GM19455 (cell line): ENCODE measurements around the gene CEP19.
A peak's percentile ranks its signal among the peaks of the same experiment; 100 is the strongest.
"Not testable (repeated sequence)": the region's sequence is repeated elsewhere in the genome, so short reads cannot be mapped to it uniquely, and the experiment has no call there.

Experiments used
- ATAC-seq: cut with Tn5 transposase; IDR thresholded peaks from one replicate; pipeline ENCODE4 v1.9.1; 2021; ENCODE audit not compliant: unreplicated experiment

Gene CEP19, protein sequence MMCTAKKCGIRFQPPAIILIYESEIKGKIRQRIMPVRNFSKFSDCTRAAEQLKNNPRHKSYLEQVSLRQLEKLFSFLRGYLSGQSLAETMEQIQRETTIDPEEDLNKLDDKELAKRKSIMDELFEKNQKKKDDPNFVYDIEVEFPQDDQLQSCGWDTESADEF

DNA sequence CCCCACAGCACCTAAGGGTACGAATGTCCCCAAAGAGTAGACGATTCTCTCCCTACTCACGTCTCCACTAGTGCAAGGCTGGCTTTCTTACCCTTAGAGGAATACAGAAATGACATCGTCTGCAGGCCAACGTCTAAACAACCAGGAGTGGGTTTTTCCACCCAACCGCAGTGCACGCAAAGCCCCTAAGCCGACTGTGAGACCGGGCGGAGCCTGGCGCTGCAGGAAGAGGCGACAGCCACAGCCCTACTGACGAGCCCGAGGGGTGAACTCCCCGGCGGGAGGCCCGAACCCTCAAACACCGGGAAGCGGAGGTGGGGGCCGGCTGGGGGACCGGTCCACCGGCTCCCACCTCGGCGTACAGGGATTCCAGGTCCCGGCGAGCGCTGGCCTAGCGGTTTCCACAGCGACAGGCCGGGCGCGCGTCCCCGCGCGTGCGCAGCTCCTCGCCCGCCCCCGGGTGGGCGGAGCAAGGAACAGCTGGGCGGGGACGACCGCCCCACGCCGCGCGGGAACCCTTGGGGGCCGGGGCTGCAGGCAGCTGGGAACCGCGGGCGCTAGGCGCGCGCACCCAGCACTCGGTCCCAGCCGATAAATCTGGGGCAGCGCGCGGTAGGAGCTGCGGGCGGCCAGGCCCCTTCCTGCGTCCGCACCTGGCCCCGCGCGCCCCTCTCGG, at the start of gene CEP19, which contains the start of gene PIGX:
CEP19 (minus strand) TSS at position 413 of the 676 bp plus-strand sequence. CDS start 3,593 bp downstream, outside the sequence.
PIGX (plus strand) TSS at position 540 of the 676 bp plus-strand sequence.
- ATAC-seq = peak; percentile 79

DNA sequence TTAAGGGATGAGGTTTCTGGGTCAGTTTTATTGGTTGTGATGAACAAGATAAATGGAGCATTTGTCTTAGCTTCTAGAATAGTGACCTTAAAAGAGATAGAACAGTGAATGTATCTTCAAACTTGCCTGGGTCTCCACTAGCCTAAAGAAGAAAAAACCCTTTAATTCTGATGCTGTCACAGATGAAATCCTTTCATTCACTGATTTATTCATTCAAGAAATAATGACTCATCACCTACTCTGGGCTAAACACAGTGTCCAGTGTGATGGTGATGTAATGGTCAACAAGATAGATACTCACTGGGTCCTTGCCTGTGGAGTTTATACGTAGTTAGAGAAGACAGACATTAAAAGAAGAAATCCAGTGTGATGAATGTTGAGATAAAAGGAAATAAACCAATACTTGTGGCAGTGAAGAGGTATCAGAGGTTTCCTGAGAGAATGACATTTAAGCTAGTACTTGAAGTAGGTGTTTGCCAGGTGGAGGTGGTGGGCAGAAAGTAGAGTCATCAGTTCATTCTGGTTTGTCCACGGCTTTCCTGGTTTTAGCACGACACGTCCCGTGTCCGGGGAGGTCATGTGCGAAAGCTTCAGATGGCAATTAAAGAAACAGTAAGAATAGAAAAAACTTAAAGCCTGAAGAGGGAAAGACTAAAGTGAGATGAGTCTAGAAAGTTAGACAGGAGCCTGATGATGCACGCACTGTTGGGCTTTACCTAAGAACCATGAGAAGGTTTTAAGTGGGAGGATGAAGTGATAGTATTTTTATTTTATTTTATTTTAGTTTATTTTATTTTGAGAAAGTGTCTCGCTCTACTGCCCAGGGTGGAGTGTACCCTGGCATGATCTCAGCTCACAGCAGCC, 46.1 kb upstream of the CEP19 start:
- no peak for ATAC-seq

DNA sequence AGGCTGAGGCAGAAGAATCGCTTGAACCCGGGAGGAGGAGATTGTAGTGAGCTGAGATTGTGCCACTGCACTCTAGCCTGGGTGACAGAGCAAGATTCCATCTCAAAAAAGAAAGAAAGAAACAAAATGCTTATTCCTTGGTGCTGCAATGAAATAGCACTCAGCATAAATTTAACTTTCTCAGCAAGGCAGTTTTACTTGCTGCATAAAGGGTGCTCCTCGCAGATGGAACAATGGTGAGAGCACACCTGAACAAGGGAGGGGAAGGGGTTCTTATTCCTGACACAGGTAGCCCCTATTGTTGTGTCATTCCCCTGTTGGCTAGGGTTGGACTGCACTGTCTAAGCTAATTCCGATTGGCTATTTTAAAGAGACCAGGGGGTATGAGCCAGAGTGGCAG, 44.7 kb upstream of the CEP19 start:
- ATAC-seq = no peak

DNA sequence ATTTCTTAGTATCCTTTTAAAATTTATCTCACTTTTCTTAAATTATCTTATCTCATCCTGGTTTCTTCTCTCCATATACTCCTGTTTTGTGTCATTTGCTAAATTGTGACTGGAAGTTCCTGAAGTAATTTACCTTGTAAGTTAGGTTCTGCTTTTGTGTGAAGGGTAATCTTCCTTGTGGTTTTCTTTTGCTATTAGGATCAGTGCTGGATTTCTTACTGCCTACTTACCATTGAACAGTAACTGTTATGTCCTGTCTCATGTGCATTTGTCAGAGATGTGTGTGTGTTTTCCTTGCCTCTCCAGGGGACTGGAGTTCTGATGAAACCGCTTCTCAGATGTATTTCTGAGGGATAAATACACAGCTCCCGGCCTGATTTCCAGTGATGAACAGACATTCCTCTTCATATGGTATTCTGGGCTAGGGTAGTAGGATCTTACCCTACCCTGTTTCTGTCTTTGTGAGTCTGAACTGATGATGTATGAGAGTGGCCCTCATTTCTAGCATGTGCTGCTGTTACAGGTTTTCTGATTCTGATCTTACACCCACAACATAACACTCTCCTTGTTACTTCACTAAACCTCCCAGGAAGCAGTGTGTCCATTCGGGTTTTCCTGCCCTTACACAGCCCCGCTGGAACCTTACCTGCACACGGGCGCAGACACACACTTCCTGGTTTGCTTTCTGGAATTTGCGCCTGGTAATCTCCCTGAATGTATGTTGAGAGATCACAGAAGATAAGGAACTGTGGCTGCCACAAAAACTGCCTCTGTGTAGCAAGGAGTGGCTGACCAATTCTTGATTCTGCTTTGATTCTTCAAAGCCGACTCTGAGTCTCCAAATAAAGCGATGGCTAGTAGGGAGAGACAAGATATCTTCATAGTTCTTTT, 42.3 kb upstream of the CEP19 start:
- no peak for ATAC-seq

DNA sequence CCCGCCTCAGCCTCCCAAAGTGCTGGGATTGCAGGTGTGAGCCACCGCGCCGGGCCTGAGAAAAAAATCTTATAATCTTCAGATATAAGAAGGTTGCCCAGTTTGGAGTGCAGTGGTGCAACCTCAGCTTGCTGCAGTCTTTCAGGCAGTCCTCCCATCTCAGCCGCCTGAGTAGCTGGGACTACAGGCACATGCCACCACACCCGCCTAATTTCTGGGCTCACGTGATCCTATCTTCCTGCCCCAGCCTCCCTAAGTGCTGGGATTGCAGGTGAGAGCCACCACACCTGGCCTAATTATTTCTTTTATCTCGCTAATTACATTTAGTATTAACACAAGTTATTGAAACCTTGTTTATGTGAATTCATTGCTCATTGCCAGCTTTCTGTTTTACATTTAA, 41.2 kb upstream of the CEP19 start:
- no peak for ATAC-seq

DNA sequence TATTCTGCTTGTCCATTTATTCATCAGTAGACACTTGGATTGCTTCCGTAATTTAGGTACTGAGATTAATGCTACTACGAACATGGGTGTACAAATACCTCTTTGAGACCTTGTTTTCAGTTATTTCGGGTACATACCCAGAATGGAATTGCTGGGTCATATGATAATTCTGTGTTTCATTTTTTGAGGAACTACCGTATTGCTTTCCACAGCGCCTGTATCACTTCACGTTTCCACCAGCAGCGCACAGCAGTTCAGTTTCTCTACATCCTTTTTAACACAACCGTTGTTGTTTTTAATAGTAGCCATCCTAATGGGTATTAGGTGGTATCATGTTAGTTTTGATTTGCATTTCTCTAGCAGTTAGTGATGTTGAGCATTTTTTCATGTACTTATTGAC, 37.1 kb upstream of the CEP19 start:
- ATAC-seq = no peak

DNA sequence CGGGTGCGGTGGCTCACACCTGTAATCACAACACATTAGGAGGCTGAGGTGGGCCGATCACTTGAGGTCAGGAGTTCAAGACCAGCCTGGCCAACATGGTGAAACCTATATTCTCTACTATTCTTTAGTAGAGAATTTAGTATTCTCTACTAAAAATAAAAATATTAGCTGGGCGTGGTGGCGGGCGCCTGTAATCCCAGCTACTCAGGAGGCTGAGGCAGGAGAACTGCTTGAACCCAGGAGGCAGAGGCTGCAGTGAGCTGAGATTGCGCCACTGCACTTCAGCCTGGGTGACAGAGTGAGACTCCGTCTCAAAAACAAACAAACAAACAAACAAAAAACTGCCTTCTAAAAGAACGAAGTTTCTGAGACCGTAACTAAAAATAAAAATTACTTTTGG, 31.5 kb upstream of the CEP19 start:
- not testable (repeated sequence) for ATAC-seq

DNA sequence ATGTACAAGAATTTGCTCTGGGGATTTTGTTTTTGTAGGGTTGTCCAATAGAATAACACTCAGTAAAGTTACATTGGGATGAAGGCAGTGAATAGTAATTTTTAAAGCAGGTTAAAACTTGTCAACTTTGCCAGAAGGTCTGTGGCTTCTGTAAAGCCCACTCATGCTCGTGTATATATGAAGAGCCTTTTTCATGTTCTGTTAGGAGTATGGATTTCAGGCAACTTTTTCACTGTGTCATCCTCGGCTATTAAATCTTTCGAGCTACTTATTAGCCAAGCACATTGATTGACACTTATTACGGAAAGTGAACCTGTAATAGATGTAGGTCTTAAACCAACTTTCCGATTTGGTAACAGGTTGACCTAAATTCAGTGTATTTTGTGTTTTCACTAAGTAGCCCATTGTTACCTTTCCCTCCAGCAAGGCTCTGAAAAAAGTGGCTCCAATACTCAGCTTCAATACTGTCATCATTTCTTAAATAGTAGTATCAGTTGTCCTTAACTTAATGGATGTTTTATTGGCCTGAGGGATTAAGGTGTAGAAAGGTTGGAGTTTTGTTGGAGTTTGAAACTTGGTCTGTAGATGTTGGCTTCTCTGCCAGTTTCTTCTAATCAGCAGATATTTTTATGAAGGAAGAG, 29.3 kb upstream of the CEP19 start:
- no peak for ATAC-seq

DNA sequence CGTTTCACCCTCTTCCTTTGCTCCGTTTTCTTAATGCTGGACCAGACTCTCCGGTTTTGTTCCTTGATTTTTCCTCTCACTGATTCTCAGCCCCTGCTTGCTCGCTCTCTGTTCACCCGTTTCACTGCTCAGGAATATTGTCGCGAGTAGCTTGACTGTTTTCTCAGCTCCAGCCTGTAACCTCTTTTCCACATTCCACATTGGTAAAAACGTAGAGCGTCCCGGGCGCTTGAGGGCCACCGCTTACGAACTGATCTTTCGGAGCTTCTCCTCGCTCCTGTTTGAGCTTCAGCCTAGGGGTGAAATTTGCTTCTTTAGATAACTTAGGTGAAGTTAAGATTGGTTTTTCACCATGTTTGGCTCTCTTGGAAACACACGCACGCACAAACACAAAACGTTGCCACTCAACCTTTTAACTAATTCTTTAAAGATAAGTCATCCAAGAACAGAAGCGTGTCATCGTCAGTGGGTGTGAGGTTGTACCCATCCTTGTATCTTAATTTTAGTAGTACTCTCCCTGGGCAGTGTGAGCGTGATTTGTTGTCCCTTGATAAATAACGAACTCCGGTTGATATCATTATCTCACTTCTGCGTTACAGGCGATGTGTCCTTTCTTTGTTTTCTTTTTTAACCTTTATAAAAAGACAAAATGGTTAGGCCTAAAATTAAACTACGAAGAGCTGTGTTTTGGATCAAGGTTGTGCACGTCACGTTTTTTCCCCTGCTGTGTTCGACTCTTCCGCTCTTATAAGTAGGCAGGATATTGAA, 28.6 kb upstream of the CEP19 start:
- ATAC-seq = peak; percentile 11

DNA sequence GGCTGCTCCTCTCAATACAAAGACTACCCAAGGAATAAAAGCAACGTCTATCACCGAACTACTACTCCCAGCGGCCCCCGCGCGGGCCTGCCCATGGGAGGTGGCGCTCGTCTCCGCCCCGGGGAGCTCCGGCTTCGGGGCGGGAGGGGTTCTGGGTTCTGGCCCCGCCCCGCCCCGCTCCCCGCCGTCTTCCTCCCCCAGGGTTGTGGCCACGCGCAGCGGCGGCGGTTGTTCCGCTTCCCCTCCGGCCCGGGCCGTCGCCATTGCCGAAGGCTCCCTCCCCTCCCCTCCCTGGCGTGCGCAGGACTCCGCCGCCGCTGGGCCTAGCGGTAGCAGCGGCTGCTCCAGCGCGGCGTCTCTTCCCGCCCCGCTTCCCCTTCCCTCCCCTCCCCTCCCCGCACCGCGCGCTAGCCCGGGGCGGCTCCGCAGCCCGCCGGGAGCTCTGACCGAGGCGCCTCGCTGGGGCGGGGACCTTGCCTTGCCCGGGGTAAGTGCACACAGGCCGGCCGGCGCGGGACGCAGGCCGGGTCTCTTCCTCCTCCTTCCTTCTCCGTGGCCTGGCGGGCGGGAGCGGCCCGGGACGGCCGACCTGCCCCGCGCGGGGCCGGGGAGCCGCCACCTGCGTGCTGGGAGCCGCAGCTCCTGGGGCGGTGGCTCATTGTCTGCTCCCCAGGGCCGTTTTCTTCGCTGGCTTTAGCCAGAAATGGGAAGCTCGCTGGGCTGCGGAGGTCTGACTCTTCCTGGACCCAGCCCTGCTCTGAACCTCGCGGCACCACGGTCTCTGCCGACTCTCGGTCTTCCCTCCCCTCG, 27.8 kb upstream of the CEP19 start, which contains the start of gene PAK2:
PAK2 (plus strand) TSS at position 187 of the 810 bp plus-strand sequence. CDS start 42,790 bp downstream, outside the sequence.
- peak; percentile 84 for ATAC-seq

DNA sequence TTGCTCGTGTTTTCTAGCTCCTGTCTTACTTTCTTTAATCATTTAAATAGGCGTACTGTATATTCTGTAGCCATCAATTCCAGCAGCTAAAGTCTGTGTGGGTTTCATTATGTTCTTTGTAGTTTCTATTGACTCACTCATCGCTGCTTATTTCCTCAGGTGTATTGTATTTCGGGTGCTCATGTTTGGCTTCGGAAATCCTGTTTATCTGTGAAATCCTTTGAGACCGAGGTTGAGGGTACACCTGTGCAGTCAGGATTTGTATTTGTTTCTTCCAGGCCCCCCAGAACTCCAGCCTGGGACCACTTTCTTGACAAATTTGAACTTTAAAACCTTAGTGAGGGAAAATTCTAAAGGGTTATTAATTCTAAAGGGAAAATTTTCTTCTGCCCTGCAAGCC, 25.6 kb upstream of the CEP19 start:
- ATAC-seq = no peak

DNA sequence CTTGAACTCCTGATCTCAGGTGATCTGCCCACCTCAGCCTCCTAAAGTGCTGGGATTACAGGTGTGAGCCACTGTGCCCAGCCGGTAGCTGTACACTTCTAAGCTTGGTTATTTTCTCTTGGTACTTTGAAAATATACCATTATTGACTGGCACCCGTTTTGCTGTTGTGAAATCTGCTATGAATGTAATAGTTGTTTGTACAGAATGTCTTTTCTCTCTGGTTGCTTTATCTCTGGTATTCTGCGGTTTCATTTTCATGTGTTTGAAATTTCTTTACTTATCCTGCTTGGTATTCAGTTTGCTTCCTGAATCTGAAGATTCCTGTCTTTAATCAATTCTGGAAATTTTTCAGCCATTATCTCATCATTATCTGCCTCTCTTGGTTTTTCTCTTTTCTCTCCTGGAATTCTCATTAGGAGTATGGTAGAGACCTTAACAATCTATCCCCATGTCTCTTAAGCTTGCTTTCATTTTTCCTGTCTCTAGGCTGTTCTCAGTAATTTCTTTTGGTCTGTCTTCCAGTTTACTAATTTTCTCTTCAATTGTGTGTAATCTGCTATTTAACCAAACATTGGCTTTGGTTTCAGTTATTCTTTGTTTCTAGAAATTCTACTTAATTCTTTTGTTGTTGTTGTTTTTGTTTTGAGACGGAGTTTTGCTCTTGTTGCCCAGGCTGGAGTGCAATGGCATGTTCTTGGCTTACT, 24.8 kb upstream of the CEP19 start:
- no peak for ATAC-seq

DNA sequence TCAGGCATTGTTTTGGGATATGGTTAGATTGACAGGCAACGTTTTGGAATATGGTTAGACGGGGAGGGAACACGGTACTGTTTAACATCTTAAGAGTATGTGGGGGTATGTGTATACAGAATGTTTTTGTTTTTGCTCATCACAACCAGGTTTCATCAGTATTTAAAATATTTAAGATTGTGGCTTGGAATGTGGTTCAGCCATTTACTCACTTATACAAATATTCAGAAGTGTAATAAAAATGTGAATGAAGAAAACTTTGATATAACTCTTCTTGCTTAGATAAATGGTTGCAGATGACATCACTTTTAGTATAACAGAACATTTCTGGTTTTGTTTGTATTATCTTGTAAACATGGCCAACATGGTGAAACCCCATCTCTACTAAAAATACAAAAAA, 23.7 kb upstream of the CEP19 start:
- no peak for ATAC-seq

DNA sequence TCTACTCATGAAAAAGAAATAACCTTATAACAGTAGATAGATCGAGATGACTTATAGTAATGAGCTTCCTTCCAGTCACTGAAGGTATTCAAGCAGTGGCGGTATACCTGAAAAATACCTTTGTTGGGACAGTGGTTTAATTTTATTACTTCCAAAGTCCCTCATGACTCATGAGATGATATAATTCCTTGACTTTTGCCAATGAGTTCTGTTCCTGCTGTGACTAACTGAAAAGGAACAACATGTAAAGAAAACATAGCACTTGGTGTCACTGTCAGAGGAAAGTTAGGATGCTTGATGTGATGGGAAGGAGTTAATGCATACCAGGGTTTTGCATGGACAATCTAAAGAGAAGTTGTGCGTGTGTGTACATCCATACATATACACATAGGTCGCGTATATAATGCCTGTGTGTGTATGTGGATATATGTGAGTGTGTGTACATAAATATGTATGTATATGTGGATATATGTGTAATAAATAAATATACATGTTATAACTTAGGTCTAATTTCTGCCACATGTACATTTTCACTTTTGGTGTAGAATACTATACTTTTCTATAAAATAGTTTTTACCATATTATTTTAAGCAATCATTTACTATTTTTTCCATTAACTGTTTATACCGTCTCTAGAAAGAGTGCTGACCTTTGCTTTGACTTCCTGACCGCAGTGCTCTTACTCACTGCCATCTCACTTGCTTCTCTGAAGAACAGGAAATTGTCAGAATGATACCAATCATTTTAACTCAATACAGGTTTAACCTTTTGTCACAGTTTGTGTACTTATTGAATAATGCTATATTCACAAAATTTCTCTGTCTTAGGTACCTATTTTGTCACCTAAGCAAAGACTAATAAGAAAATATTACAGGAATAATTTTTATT, 15.0 kb upstream of the CEP19 start:
- ATAC-seq = no peak

DNA sequence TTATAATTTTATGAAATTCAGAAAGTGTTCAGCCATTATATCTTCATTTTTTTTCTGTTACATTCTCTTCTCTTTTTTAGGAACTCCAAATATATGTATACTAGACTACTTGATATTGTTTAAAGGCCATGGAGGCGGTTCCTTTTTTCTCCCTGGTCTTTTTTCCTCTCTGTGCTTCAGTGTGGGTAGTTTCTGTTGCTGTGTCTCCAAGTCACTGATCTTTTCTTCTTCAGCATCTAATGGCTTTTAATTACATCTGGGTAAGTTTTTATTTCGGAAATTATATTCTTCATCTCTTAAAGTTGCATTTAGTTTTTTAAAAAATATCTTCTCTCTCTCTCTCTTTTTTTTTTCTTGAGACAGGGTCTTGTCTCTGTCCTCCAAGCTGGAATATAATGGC, 9.0 kb upstream of the CEP19 start:
- no peak for ATAC-seq

DNA sequence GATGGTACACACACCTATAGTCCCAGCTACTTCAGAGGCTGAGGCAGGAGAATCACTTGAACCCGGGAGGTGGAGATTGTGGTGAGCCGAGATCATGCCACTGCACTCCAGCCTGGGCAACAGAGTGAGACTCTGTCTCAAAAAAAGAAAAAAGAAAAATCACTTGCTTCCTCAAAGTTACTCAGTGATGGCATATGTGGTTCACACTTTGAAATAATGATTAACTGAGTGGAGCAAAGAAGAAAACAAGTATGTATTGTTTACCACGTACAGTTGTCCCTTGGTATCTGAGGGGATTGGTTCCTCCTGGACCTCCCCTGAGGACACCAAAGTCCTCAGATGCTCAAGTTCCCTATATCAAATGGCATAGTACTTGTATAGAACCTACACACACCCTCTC, 5.1 kb upstream of the CEP19 start:
- not testable (repeated sequence) for ATAC-seq
